ENCODE results near the gene TMED7. TPM values are rescaled to one million over a fixed set of nuclear protein-coding genes. Genes with fewer than 3 reads are reported as not detected.
"Not testable (repeated sequence)": the region's sequence is repeated elsewhere in the genome, so short reads cannot be mapped to it uniquely, and the experiment has no call there.

TMED7 gene
- total and polyA plus RNA-seq, 8 donors = 73.9 to 115 (median 81.7) TPM

GRCh38 chr5:115656404-115656803 lies 30.6 kb upstream of the TMED7 start:
- H3K27me3 ChIP-seq = no peaks in the 10 kb centered on the region
- no peak for TF ChIP-seq CTCF (IDR thresholded peaks at IDR 0.05)
- no peaks in the 10 kb centered on the region for H3K9me3 ChIP-seq
- no peak overlapping the region for H3K4me3 ChIP-seq
- no peaks in the 10 kb centered on the region for H3K36me3 ChIP-seq
- ATAC-seq (no peak), DNase-seq (no peak)
- no peaks in the 10 kb centered on the region for H3K4me1 ChIP-seq
- intact Hi-C loops (cut with DNase I) = no loop called here
- no peak overlapping the region for H3K27ac ChIP-seq

DNA sequence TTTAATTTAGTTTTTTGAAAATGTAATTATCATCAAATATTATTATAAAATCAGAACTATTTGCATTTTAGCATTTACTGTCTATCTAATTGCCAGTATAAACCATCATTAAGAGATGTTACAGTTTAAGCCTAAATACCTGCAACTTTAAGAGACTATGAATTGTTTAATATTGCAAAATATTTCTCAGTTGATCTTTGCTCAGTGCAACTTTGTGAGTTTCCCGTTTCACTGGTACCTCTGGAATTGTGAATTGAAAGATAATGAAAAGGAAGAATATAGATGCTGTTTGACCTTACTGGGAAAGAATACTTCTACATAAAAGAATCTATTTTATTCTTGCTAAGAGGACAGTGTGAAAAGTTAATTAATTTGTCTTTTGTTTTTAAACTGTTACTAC lies 30.2 kb upstream of the TMED7 start:
- Histone ChIP-seq H3K9me3 (no peaks in the 10 kb centered on the region), H3K27me3 (no peaks in the 10 kb centered on the region), H3K27ac (no peak overlapping the region), H3K4me3 (no peak overlapping the region), H3K36me3 (no peaks in the 10 kb centered on the region), H3K4me1 (no peaks in the 10 kb centered on the region)
- no peak for ATAC-seq
- no peak for DNase-seq
- TF ChIP-seq CTCF (IDR thresholded peaks at IDR 0.05) = no peak
- intact Hi-C loops (cut with DNase I) = no loop called here

DNA sequence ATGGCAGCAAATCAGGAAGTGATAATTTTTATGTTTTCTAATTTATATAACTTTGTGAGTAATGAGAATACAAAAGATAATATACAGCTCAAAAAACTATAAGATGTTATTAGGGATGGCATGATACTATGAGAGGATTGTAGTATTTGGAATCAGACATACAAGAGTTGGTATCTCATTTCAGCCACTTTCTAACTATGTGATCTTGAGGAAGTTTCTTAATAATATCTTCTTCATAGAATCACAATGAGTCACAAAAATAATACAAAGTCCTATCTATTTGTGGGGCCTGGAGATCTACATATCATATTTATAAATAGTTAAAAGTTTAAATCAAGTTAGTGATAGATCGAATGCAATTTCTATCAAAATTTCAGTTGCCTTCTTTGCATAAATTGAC lies 23.7 kb upstream of the TMED7 start:
- intact Hi-C loops (cut with DNase I) = no loop called here
- TF ChIP-seq CTCF (IDR thresholded peaks at IDR 0.05) = no peak
- H3K36me3 ChIP-seq = no peaks in the 10 kb centered on the region
- no peaks in the 10 kb centered on the region for H3K27me3 ChIP-seq
- DNase-seq (no peak), ATAC-seq (no peak)
- no peak overlapping the region for H3K4me3 ChIP-seq
- H3K27ac ChIP-seq = no peak overlapping the region
- no peaks in the 10 kb centered on the region for H3K9me3 ChIP-seq
- no peaks in the 10 kb centered on the region for H3K4me1 ChIP-seq

DNA sequence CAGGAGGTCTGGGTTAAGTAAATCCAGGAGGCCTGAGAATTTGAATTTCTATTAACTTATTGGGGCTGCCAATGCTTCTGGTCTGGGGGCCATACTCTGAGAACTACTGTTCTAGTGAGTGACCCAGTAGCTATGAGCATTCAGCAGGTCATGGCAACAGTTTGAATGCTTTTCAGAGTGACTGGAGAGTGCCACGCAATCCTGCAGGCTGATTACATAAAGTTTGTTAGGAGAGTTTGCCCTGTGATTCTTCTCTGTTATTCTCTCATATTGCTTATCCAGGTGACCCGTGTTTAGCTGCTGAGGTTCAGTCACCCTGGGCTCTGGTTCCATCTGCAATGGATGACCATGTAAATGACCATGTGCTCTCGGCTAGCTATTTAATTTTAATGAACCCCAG lies 22.2 kb upstream of the TMED7 start:
- DNase-seq (no peak), ATAC-seq (no peak)
- peaks cover 0 to 10% of the 10 kb centered on the region in 2 donors for H3K27me3 ChIP-seq
- H3K4me1 ChIP-seq = no peaks in the 10 kb centered on the region
- H3K4me3 ChIP-seq = no peak overlapping the region
- TF ChIP-seq CTCF (IDR thresholded peaks at IDR 0.05) = no peak
- H3K9me3 ChIP-seq = no peaks in the 10 kb centered on the region
- no peak overlapping the region for H3K27ac ChIP-seq
- no peaks in the 10 kb centered on the region for H3K36me3 ChIP-seq
- intact Hi-C loops (cut with DNase I) = no loop called here

- DNase-seq; H3K4me1 ChIP-seq; H3K27me3 ChIP-seq; H3K4me3 ChIP-seq; H3K9me3 ChIP-seq; ATAC-seq; H3K36me3 ChIP-seq; intact Hi-C loops (cut with DNase I); H3K27ac ChIP-seq: not testable (repeated sequence)
These were observed 19.6 kb upstream of the TMED7 start for GRCh38 chr5:115645386-115645785.

DNA sequence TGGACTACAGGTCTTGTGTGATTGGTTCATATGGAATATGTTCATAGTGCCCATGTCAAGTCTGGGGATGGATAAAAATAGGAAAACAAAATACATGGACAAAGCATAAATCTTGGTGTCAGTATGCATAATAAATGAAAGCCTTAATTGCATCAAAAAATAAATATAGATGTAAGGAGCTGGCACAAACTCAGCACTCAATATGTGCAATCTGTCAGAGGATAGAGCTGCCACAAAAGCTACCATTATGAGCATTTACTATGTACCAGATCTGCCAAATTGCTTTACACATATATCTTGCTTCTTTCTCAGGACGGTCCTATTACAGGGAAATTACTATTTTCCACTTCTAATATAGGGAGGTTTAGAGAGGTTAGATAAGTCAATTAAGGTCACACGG lies 18.2 kb upstream of the TMED7 start:
- Histone ChIP-seq H3K4me3 (no peak overlapping the region), H3K27ac (no peak overlapping the region), H3K27me3 (peaks cover 0 to 10% of the 10 kb centered on the region in 2 donors), H3K4me1 (no peaks in the 10 kb centered on the region), H3K9me3 (no peaks in the 10 kb centered on the region), H3K36me3 (no peaks in the 10 kb centered on the region)
- TF ChIP-seq CTCF (IDR thresholded peaks at IDR 0.05) = no peak
- intact Hi-C loops (cut with DNase I) = no loop called here
- no peak for ATAC-seq
- no peak for DNase-seq

Data from left lung (tissue), 10 donors.